Ovary (tissue), 9 donors: Measurements from ENCODE around the gene KSR1. TPM values are rescaled to one million over a fixed set of nuclear protein-coding genes. Genes with fewer than 3 reads are reported as not detected.

Experiments
- DNase-seq, 5 donors: peaks; one replicate each; pipeline ENCODE4 v3.0.0-alpha.2; 2019 to 2020
- H3K27ac ChIP-seq, 2 donors: fragments of 200-600 bp; one replicate each; pipeline versions ENCODE4 v1.5.1 to v1.8.0; 2019 to 2022
- H3K27me3 ChIP-seq: fragments of 200-600 bp; one replicate; pipeline ENCODE4 v1.8.0; 2022
- H3K36me3 ChIP-seq: fragments of 200-600 bp; sonication (generic); one replicate; pipeline ENCODE4 v1.5.1; 2019
- H3K4me1 ChIP-seq: one replicate; pipeline ENCODE4 v1.8.1; 2013; ENCODE audit warnings: mild to moderate bottlenecking, moderate library complexity; ENCODE audit not compliant: insufficient read depth
- H3K4me3 ChIP-seq: fragments of 200-600 bp; sonication (generic); one replicate; pipeline ENCODE4 v1.5.1; 2017
- H3K9me3 ChIP-seq, 2 donors: fragments of 200-600 bp in 1 of 2; sonication (generic) in 1 of 2; one replicate each; pipeline versions ENCODE4 v1.5.1 to v1.8.1; 2013 to 2019; ENCODE audit warnings: mild to moderate bottlenecking in 1 of 2, moderate library complexity in 1 of 2
- EP300 ChIP-seq: sonication (generic); formaldehyde crosslinking; IDR thresholded peaks from one replicate; pipeline ENCODE4 v1.6.1; 2017; ENCODE audit warnings: antibody characterized with exemption
- POLR2A ChIP-seq: fragments of 450-650 bp; IDR thresholded peaks from one replicate; pipeline ENCODE4 v1.6.1; 2017; ENCODE audit warnings: antibody characterized with exemption, mild to moderate bottlenecking, moderate library complexity
- WGBS, 3 donors: extraction: QIAGEN DNeasy Blood & Tissue Kit in 1 of 3; methylation state at CpG; one replicate each; pipeline versions ENCODE4 v1.1.5 to v1.1.7; 2013 to 2017; 5-methylcytosine and 5-hydroxymethylcytosine counted together
- intact Hi-C, 4 donors: fragments of 100-400 bp; cut with DNase I; formaldehyde crosslinking; loops; one replicate each; pipeline versions ENCODE4 v1.11.0 to v1.15.1; 2022 to 2023
- polyA plus RNA-seq, 2 donors: library from polyadenylated mRNA; stranded (reverse); fragments of 200-250 nt in 1 of 2; fragments of 350-450 nt in 1 of 2; fragmentation: Illumina TruSeq in 1 of 2; extraction: RNeasy Lipid Tissue Mini Kit (QIAGEN cat#74804) in 1 of 2; gene quantifications; one replicate each; pipeline ENCODE4 v1.2.3, GENCODE V29; 2013 to 2014
- total RNA-seq, 7 donors: library from RNA; depleted of rRNA in 2 of 7; stranded (reverse); fragments of >200 nt in 2 of 7; fragmentation: NEBNext Ultra II Directional in 3 of 7; extraction: Animal tissue kit (Norgen Biotek cat#: 25700) in 3 of 7; gene quantifications; one replicate each; pipeline versions ENCODE4 v1.1.0 to v1.2.4, GENCODE V29; 2016 to 2023
- TF ChIP-seq, protein P1 (sequence below), 3 donors: fragments of 450-650 bp in 2 of 3; fragments of 200-600 bp in 1 of 3; IDR thresholded peaks; one replicate each; pipeline versions ENCODE4 v1.5.1 to v1.8.0; 2016 to 2022; ENCODE audit warnings: antibody characterized with exemption in 3 of 3, mild to moderate bottlenecking in 1 of 3
- donor health status: DM: no; HTN: no; CAD: no; lungs with moderate emphysema.
- donor health status: DM: no; HTN: no; CAD: no.
- donor health status: Bipolar disorder and iron deficiency.
- donor health status: DM: yes; HTN: yes; CAD: no.
- donor health status: DM: no; HTN: no; CAD: no.
- donor health status: DM: yes; HTN: yes; CAD: no.

The KSR1 gene
- total and polyA plus RNA-seq, 9 donors: 27.7 to 84.8 (median 39.5) TPM

- peak in 1 of 5 donors; percentile 8 for DNase-seq
- Histone ChIP-seq H3K4me1 (peaks cover 24% of the 10 kb centered on the region), H3K27ac (no peak overlapping the region), H3K36me3 (no peaks in the 10 kb centered on the region), H3K27me3 (no peaks in the 10 kb centered on the region), H3K4me3 (no peak overlapping the region), H3K9me3 (no peaks in the 10 kb centered on the region)
- WGBS, 3 donors: 92 to 96% (median 96%) methylated on average over 9 of the region's 9 CpGs
- TF ChIP-seq EP300 (no peak), POLR2A (no peak)
- TF ChIP-seq, protein P1, sequence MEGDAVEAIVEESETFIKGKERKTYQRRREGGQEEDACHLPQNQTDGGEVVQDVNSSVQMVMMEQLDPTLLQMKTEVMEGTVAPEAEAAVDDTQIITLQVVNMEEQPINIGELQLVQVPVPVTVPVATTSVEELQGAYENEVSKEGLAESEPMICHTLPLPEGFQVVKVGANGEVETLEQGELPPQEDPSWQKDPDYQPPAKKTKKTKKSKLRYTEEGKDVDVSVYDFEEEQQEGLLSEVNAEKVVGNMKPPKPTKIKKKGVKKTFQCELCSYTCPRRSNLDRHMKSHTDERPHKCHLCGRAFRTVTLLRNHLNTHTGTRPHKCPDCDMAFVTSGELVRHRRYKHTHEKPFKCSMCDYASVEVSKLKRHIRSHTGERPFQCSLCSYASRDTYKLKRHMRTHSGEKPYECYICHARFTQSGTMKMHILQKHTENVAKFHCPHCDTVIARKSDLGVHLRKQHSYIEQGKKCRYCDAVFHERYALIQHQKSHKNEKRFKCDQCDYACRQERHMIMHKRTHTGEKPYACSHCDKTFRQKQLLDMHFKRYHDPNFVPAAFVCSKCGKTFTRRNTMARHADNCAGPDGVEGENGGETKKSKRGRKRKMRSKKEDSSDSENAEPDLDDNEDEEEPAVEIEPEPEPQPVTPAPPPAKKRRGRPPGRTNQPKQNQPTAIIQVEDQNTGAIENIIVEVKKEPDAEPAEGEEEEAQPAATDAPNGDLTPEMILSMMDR (IDR thresholded peaks at IDR 0.05): no peak
- intact Hi-C loops: no loop called here
Measured at GRCh38 chr17:27543464-27543856, 87.2 kb downstream of the KSR1 start.

- H3K27me3 ChIP-seq: no peaks in the 10 kb centered on the region
- no peaks in the 10 kb centered on the region for H3K9me3 ChIP-seq
- intact Hi-C loops: no loop called here
- H3K4me1 ChIP-seq: peaks cover 23% of the 10 kb centered on the region
- H3K36me3 ChIP-seq: no peaks in the 10 kb centered on the region
- no peak overlapping the region for H3K27ac ChIP-seq
- DNase-seq: peak in 1 of 5 donors; percentile 10
- TF ChIP-seq, protein P1 (IDR thresholded peaks at IDR 0.05): no peak
- TF ChIP-seq EP300 (no peak), POLR2A (no peak)
- 92 to 97% (median 95%) methylated on average over 9 of the region's 9 CpGs for WGBS, 3 donors
- no peak overlapping the region for H3K4me3 ChIP-seq
Measured at GRCh38 chr17:27543958-27544349, 87.7 kb downstream of the KSR1 start.

DNA sequence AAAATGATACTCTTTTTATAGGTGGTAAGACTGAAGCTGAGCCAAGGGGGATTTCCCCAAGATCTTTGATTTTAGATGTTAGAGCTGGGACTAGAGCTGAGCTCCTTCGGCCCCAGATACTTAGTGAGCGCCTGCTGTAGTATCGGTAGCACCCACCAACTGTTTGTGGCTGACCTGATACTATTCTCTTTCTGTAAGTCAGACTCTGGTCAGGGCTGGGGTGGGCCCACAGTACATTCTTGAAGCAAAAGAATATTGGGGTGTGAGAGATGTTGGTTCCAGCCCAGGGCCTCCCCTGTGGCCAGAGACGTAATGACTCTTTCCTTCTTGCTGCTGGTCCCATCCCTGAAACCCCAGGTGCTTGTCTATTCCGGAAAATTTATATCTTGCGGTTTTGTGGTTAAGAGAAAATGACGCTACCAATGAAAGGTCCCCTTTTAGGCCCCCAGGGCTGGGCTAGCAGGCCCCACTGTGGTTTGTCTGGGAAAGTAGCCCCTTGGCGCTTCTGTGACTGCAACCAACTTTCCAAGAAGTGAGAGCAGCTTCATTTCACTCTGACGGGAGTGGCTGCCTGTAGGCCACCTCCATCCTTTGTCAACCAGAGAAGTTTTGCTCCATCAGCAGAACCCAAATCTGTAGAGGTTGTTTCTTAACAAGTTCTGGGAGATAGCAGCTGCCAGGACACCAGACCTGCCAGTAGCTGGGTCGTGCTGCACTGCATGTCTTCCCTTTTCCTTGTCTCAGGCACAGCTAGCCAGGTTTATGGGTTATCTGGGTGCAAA, 88.3 kb downstream of the KSR1 start:
- TF ChIP-seq EP300: no peak
- no peak for TF ChIP-seq POLR2A
- TF ChIP-seq, protein P1 (IDR thresholded peaks at IDR 0.05): no peak
- WGBS, 3 donors: 83 to 89% (median 87%) methylated on average over 10 of the region's 10 CpGs
- Histone ChIP-seq H3K4me3 (no peak overlapping the region), H3K4me1 (peaks cover 21% of the 10 kb centered on the region), H3K36me3 (no peaks in the 10 kb centered on the region), H3K27me3 (no peaks in the 10 kb centered on the region), H3K9me3 (no peaks in the 10 kb centered on the region), H3K27ac (no peak overlapping the region)
- no peak for DNase-seq
- intact Hi-C loops: no loop called here

DNA sequence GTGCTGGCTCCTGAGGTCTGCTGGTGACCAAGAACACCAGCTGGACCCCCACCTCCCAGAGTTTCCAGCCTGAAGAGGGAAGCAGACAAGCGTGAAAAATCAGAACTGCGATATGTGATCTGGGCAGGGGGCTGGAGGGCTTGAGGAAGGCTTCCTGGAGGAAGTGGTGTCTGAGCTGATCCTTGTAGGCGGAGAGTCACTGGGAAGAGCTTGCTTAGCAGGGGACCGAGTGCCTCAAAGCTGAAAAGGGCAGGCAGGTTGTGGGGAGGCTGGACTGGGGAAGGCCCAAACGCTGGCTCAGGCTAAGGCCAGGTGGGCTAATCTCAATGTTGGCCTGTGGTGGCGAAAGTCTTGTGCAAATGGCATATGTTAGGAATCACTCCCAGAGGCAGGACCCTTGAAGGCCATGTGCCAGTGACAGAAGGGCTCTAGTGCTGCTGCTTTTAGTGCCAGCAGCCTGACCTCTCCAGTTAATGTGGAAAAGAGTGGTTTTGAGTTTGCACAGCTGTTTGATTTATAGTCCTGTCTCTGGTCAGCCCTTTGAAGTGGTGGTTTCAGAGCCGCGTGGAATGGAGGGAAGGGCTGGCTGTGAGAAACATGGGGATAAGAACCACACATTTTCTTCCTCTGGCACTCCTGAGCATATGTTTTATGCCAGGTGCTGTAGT, 89.4 kb downstream of the KSR1 start:
- intact Hi-C loops: no loop called here
- 62 to 69% (median 63%) methylated on average over 8 of the region's 8 CpGs for WGBS, 3 donors
- no peak for DNase-seq
- Histone ChIP-seq H3K4me1 (peaks cover 10% of the 10 kb centered on the region), H3K36me3 (no peaks in the 10 kb centered on the region), H3K4me3 (no peak overlapping the region), H3K27me3 (no peaks in the 10 kb centered on the region), H3K27ac (no peak overlapping the region), H3K9me3 (no peaks in the 10 kb centered on the region)
- TF ChIP-seq, protein P1 (IDR thresholded peaks at IDR 0.05): no peak
- TF ChIP-seq POLR2A: no peak
- no peak for TF ChIP-seq EP300
